MCF 10A (cell line): ENCODE measurements around the gene UTP4. TPM values are rescaled to one million over a fixed set of nuclear protein-coding genes. Genes with fewer than 3 reads are reported as not detected.

Source experiments
- BruUV-seq: library from RNA; stranded (reverse); fragments of 400-500 nt; replicated peaks from 2 replicates; lab custom pipeline; 2021; lab: Mats Ljungman, UMichigan
- CTCF ChIA-PET: fragments of 300-600 bp; sonication (Branson Sonifier 250); formaldehyde crosslinking; extraction: SDS; loops from one replicate; lab custom pipeline; 2021; ENCODE audit warnings: antibody characterized with exemption, inconsistent platforms; lab: Yijun Ruan, JAX
- POLR2A ChIA-PET: fragments of 300-600, 350-650 bp; sonication (Branson Sonifier 250); formaldehyde crosslinking; extraction: SDS; loops from one replicate; lab custom pipeline; 2020; ENCODE audit warnings: antibody characterized with exemption, inconsistent platforms; lab: Yijun Ruan, JAX
- DNase-seq: peaks from one replicate; pipeline ENCODE4 v3.0.0-alpha.2; 2018; ENCODE audit not compliant: unreplicated experiment
- H3K27ac Mint-ChIP-seq: one replicate; pipeline ENCODE4 v1.8.0; 2022; ENCODE audit warnings: mild to moderate bottlenecking, low read depth, mixed read lengths; ENCODE audit not compliant: unreplicated experiment
- H3K27me3 Mint-ChIP-seq: one replicate; pipeline ENCODE4 v1.8.0; 2022; ENCODE audit warnings: mixed read lengths; ENCODE audit not compliant: insufficient read depth, unreplicated experiment
- H3K36me3 Mint-ChIP-seq: one replicate; pipeline ENCODE4 v1.8.0; 2022; ENCODE audit warnings: mild to moderate bottlenecking, moderate library complexity, mixed read lengths; ENCODE audit not compliant: insufficient read depth, unreplicated experiment
- H3K4me1 Mint-ChIP-seq: one replicate; pipeline ENCODE4 v1.8.0; 2022; ENCODE audit warnings: mixed read lengths; ENCODE audit not compliant: insufficient read depth, unreplicated experiment
- H3K4me3 Mint-ChIP-seq: one replicate; pipeline ENCODE4 v1.8.0; 2022; ENCODE audit warnings: mild to moderate bottlenecking, moderate library complexity, mixed read lengths; ENCODE audit not compliant: unreplicated experiment
- H3K9me3 Mint-ChIP-seq: one replicate; pipeline ENCODE4 v1.8.0; 2022; ENCODE audit warnings: mixed read lengths; ENCODE audit not compliant: unreplicated experiment
- CTCF ChIP-seq: fragments of 200-600 bp; IDR thresholded peaks from one replicate; pipeline ENCODE4 v1.8.0; 2022; ENCODE audit warnings: antibody characterized with exemption, mild to moderate bottlenecking; ENCODE audit not compliant: unreplicated experiment
- intact Hi-C: fragments of 100-400 bp; cut with micrococcal nuclease; formaldehyde crosslinking; loops from 2 replicates; pipeline ENCODE4 v1.14.1; 2022
- total RNA-seq: library from RNA; stranded (reverse); gene quantifications from 2 replicates; pipeline ENCODE4 v1.2.3, GENCODE V29; 2022

Gene UTP4
- total RNA-seq, 1 experiment from 2014 or later, result 97.1 TPM

- DNase-seq, result no peak
Observed at GRCh38 chr16:69089091-69089910, 43.1 kb upstream of the UTP4 start.

GRCh38 chr16:69093974-69094373, 38.5 kb upstream of the UTP4 start:
- TF ChIP-seq CTCF, result no peak

More at GRCh38 chr16:69089091-69089910, 43.1 kb upstream of the UTP4 start:
- Mint-ChIP-seq H3K27ac (no peak overlapping the region), H3K36me3 (peaks cover 4% of the 10 kb centered on the region), H3K27me3 (no peaks in the 10 kb centered on the region), H3K9me3 (no peaks in the 10 kb centered on the region), H3K4me1 (no peaks in the 10 kb centered on the region), H3K4me3 (no peak overlapping the region)
- no peak for TF ChIP-seq CTCF
- no TSS peak for BruUV-seq
- CTCF ChIA-PET, result no interaction called here
- intact Hi-C loops, result no loop called here
- POLR2A ChIA-PET, result interaction anchor here (0.8 to 1.2 kb wide), 4 partner anchors 31 to 179 kb away, joined by 3 to 5 read pairs (median 4); no protein-coding TSS in a partner anchor

GRCh38 chr16:69094501-69094900, 37.9 kb upstream of the UTP4 start:
- no peak for DNase-seq
- H3K36me3 Mint-ChIP-seq, result no peaks in the 10 kb centered on the region
- H3K27me3 Mint-ChIP-seq, result no peaks in the 10 kb centered on the region
- CTCF ChIA-PET, result interaction anchor here (0.6 to 1.2 kb wide), 3 partner anchors 29 to 247 kb away, joined by 4 read pairs; no protein-coding TSS in a partner anchor
- no peak overlapping the region for H3K4me3 Mint-ChIP-seq
- no TSS peak for BruUV-seq
- intact Hi-C loops, result no loop called here
- peak overlapping the region; percentile 50 for H3K27ac Mint-ChIP-seq
- no peaks in the 10 kb centered on the region for H3K4me1 Mint-ChIP-seq
- no peaks in the 10 kb centered on the region for H3K9me3 Mint-ChIP-seq
- POLR2A ChIA-PET, result interaction anchor here (1.3 kb wide), 1 partner anchor 11 kb away, joined by 4 read pairs; the partner anchor contains the start of gene HAS3
- no peak for TF ChIP-seq CTCF

More at GRCh38 chr16:69093974-69094373, 38.5 kb upstream of the UTP4 start:
- no peaks in the 10 kb centered on the region for H3K36me3 Mint-ChIP-seq
- no peak overlapping the region for H3K4me3 Mint-ChIP-seq
- POLR2A ChIA-PET, result interaction anchor here (0.6 to 1.3 kb wide), 3 partner anchors 12 to 241 kb away, joined by 3 to 4 read pairs (median 3); partner anchors contain the start of gene HAS3
- CTCF ChIA-PET, result interaction anchor here (1.0 to 1.2 kb wide), 2 partner anchors 192 to 247 kb away, joined by 4 read pairs; no protein-coding TSS in a partner anchor
- intact Hi-C loops, result no loop called here
- no peaks in the 10 kb centered on the region for H3K27me3 Mint-ChIP-seq
- H3K4me1 Mint-ChIP-seq, result no peaks in the 10 kb centered on the region
- no peak for DNase-seq
- BruUV-seq, result no TSS peak
- H3K9me3 Mint-ChIP-seq, result no peaks in the 10 kb centered on the region
- no peak overlapping the region for H3K27ac Mint-ChIP-seq

GRCh38 chr16:69095193-69095592, 37.3 kb upstream of the UTP4 start:
- peak overlapping the region; percentile 50 for H3K27ac Mint-ChIP-seq
- intact Hi-C loops, result no loop called here
- no peak for TF ChIP-seq CTCF
- H3K36me3 Mint-ChIP-seq, result no peaks in the 10 kb centered on the region
- no peak for DNase-seq
- ChIA-PET POLR2A (no interaction called here), CTCF (interaction anchor here (0.6 to 0.8 kb wide), 3 partner anchors 10 to 193 kb away, joined by 3 to 5 read pairs (median 4); partner anchors contain the start of gene HAS3)
- H3K4me3 Mint-ChIP-seq, result no peak overlapping the region
- no peaks in the 10 kb centered on the region for H3K9me3 Mint-ChIP-seq
- no peaks in the 10 kb centered on the region for H3K4me1 Mint-ChIP-seq
- no TSS peak for BruUV-seq
- H3K27me3 Mint-ChIP-seq, result no peaks in the 10 kb centered on the region
